ENCODE results near the gene CHRDL2.

GRCh38 chr11:74736031-74736430, 4.8 kb upstream of the CHRDL2 start:
- TF ChIP-seq CTCF (IDR thresholded peaks at IDR 0.05) (no peak), POLR2A (IDR thresholded peaks at IDR 0.05) (no peak)
